K562 (cell line): Measurements from ENCODE around the gene NFS1. TPM values are rescaled to one million over a fixed set of nuclear protein-coding genes. Genes with fewer than 3 reads are reported as not detected.

Experiments used
- CXXC5 ChIP-seq: fragments of 250-450 bp; sonication (Bioruptor Pico); IDR thresholded peaks from 2 replicates; pipeline ENCODE4 v1.8.0; 2022; ENCODE audit warnings: inconsistent platforms, mild to moderate bottlenecking, moderate library complexity
- EP300 ChIP-seq: IDR thresholded peaks from 2 replicates; pipeline ENCODE4 v1.6.1; 2012; ENCODE audit warnings: low read length, improper control_type of control experiment
- FOXK2 ChIP-seq, 2 experiments: fragments of 450-650 bp; IDR thresholded peaks in 1 of 2; conservative IDR thresholded peaks in 1 of 2; 2 replicates each; pipeline ENCODE4 v1.6.1; 2016; ENCODE audit warnings: low read depth in 2 of 2, mild to moderate bottlenecking in 1 of 2
- KLF6 ChIP-seq: fragments of 250-450 bp; sonication (Bioruptor Pico); IDR thresholded peaks from 2 replicates; pipeline ENCODE4 v1.4.0; 2020; ENCODE audit warnings: mild to moderate bottlenecking, moderate library complexity, borderline replicate concordance
- MBD2 ChIP-seq: sonication (generic); IDR thresholded peaks from 2 replicates; pipeline ENCODE4 v1.6.1; 2016; ENCODE audit warnings: low read depth, borderline replicate concordance
- NBN ChIP-seq: fragments of 450-650 bp; IDR thresholded peaks from 2 replicates; pipeline ENCODE4 v1.6.1; 2016; ENCODE audit warnings: low read depth, mild to moderate bottlenecking
- NFIC ChIP-seq: fragments of 450-650 bp; IDR thresholded peaks from 2 replicates; pipeline ENCODE4 v1.6.1; 2017; ENCODE audit warnings: mild to moderate bottlenecking, inconsistent platforms
- NR2F6 ChIP-seq: fragments of 450-650 bp; formaldehyde crosslinking; IDR thresholded peaks from 2 replicates; pipeline ENCODE4 v1.4.0; 2020; ENCODE audit warnings: mild to moderate bottlenecking
- PHTF2 ChIP-seq: fragments of 250-450 bp; sonication (Bioruptor Pico); IDR thresholded peaks from 2 replicates; pipeline ENCODE4 v1.5.0; 2021; ENCODE audit warnings: mild to moderate bottlenecking
- POLR2H ChIP-seq: IDR thresholded peaks from 2 replicates; pipeline ENCODE4 v1.6.1; 2016; ENCODE audit warnings: missing genetic modification characterization, low read depth, mild to moderate bottlenecking, control low read depth, missing compliant biosample characterization, moderate library complexity
- POLR3G ChIP-seq: IDR thresholded peaks from 2 replicates; pipeline ENCODE4 v1.6.1; 2011; ENCODE audit not compliant: insufficient read length, insufficient replicate concordance; ENCODE audit errors: extremely low read depth
- SLC30A9 ChIP-seq: fragments of 250-450 bp; sonication (Bioruptor Pico); IDR thresholded peaks from 2 replicates; pipeline ENCODE4 v1.8.0; 2022; ENCODE audit warnings: mild to moderate bottlenecking, moderate library complexity
- SMARCA4 ChIP-seq: fragments of 450-650 bp; IDR thresholded peaks from 2 replicates; pipeline ENCODE4 v1.6.1; 2016
- SPI1 ChIP-seq: IDR thresholded peaks from 2 replicates; pipeline ENCODE4 v1.6.1; 2011; ENCODE audit warnings: low read depth, low read length, control low read depth, borderline replicate concordance
- TBP ChIP-seq: optimal IDR thresholded peaks from 2 replicates; pipeline ENCODE3; 2011; ENCODE audit warnings: low read depth, low read length, improper control_type of control experiment
- XRCC4 ChIP-seq: IDR thresholded peaks from one replicate; pipeline ENCODE4 v1.6.1; 2011; ENCODE audit not compliant: insufficient read depth, insufficient read length; ENCODE audit errors: extremely low read depth
- ZNF175 ChIP-seq: fragments of 200-800 bp; sonication (Bioruptor generic); IDR thresholded peaks from 2 replicates; pipeline ENCODE4 v1.6.1; 2016; ENCODE audit warnings: low read depth, mild to moderate bottlenecking, missing genetic modification characterization, missing compliant biosample characterization
- polyA plus RNA-seq, 8 experiments: library from polyadenylated mRNA; depleted of rRNA in 4 of 8; stranded (reverse) in 5 of 8; unstranded in 3 of 8; fragments of >200 nt; fragmentation: Nextera tagmentation in 2 of 8; fragmentation: Illumina TruSeq in 1 of 8; extraction: Ambion mirVana in 2 of 8; extraction: Trizol in 1 of 8; gene quantifications; 2 replicates each; pipeline versions ENCODE4 v1.2.1 to v1.2.3, GENCODE V29; 2011 to 2014; ENCODE audit warnings: inconsistent platforms in 1 of 8, missing spikeins in 1 of 8
- total RNA-seq, 7 experiments: library from RNA; depleted of rRNA in 6 of 7; stranded (reverse); fragments of >200 nt in 6 of 7; fragmentation: Illumina TruSeq in 2 of 7; extraction: Trizol in 2 of 7; gene quantifications; 2 replicates each; pipeline versions ENCODE4 v1.2.1 to v1.2.3, GENCODE V29; 2011 to 2021; ENCODE audit warnings: low replicate concordance in 1 of 7
- TF ChIP-seq, protein P1 (sequence below): fragments of 450-650 bp; IDR thresholded peaks from 2 replicates; pipeline ENCODE4 v1.6.1; 2016; ENCODE audit warnings: antibody characterized with exemption
- TF ChIP-seq, protein P2 (sequence below): fragments of 450-650 bp; conservative IDR thresholded peaks from 2 replicates; pipeline ENCODE4 v1.6.1; 2016; ENCODE audit warnings: missing genetic modification characterization, low read depth, mild to moderate bottlenecking, missing compliant biosample characterization, moderate library complexity
- TF ChIP-seq, protein P3 (sequence below): fragments of 250-450 bp; sonication (Bioruptor Pico); IDR thresholded peaks from 2 replicates; pipeline ENCODE4 v1.5.0; 2020; ENCODE audit warnings: mild to moderate bottlenecking, borderline replicate concordance
- TF ChIP-seq, protein P4 (sequence below): fragments of 250-450 bp; sonication (Bioruptor Pico); IDR thresholded peaks from 2 replicates; pipeline ENCODE4 v1.5.1; 2021; ENCODE audit warnings: mild to moderate bottlenecking

NFS1 gene
- total and polyA plus RNA-seq, 9 of the 15 experiments (the other 6 are each of a cell fraction or from before 2014, with no cell fraction given) = 11.5 to 84.8 (median 47.1) TPM

DNA sequence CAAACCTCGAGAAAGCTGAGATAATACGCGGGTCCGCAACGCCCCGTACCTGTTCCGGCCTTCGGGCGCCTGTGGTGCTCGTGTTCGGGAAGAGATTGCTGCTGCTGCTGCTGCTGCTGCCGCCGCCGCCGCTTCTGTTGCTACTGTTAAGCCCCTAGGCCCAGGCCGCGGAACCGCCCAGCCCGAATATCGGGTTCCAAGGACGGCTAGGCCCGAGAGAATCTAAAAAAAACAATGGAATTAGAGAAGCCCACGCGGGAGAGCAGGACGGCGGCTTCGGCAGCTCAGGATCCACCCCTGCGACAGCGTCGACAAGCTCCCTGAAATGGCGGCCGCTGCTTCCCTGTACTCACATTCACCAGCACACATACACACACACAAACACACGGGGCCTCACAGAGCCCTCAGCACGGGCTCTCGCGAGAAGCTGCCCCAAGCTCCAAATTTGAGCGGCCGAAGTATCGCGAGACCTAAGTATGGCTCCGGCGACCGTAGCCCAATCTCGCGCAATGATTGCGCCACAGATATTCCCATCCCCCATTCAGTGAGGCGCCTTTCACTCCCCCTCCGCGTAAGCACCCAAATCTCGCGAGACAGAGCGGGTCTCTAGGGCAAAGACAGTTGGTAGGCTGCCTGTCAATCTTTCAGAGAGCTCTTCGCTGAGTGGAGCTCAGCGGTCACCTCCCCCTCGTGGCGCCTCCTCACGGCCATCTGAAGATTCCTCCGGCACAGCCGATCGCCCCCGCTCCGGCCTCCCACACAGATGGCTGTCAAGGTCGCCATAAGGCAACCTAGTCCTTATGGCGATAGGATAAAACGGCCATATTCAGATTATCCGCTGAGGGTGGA is 43.0 kb upstream of the NFS1 start, which contains the start of gene RBM39 (continued):
- TF ChIP-seq TBP (no peak), SMARCA4 (no peak), SPI1 (peak; percentile 63; the same call in 1 of the 2 replicates), POLR2H (tag) (peak; percentile 97), MBD2 (peak; percentile 88), NR2F6 (CRISPR knock-in tag) (no peak), ZNF175 (CRISPR knock-in tag) (peak; percentile 71; the same call in 1 of the 2 replicates), SLC30A9 (CRISPR knock-in tag) (no peak), KLF6 (CRISPR knock-in tag) (no peak), XRCC4 (no peak), POLR3G (no peak), FOXK2 (conservative IDR thresholded peaks at IDR 0.05 in 1 of 2, IDR thresholded peaks at IDR 0.05 in 1 of 2; ENCODE audit: low read depth in 2 of 2) (peak; percentile 89), EP300 (peak; percentile 66; the same call in 1 of the 2 replicates), NFIC (peak; percentile 64), CXXC5 (CRISPR knock-in tag) (peak; percentile 93), PHTF2 (peak; percentile 57; the same call in 1 of the 2 replicates), NBN (no peak; the same call in 1 of the 2 replicates)
- TF ChIP-seq, protein P1, sequence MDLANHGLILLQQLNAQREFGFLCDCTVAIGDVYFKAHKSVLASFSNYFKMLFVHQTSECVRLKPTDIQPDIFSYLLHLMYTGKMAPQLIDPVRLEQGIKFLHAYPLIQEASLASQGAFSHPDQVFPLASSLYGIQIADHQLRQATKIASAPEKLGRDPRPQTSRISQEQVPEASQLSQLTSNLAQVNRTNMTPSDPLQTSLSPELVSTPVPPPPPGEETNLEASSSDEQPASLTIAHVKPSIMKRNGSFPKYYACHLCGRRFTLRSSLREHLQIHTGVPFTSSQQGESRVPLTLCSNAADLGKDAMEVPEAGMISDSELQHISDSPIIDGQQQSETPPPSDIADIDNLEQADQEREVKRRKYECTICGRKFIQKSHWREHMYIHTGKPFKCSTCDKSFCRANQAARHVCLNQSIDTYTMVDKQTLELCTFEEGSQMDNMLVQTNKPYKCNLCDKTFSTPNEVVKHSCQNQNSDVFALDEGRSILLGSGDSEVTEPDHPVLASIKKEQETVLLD = no peak
- TF ChIP-seq, protein P2, sequence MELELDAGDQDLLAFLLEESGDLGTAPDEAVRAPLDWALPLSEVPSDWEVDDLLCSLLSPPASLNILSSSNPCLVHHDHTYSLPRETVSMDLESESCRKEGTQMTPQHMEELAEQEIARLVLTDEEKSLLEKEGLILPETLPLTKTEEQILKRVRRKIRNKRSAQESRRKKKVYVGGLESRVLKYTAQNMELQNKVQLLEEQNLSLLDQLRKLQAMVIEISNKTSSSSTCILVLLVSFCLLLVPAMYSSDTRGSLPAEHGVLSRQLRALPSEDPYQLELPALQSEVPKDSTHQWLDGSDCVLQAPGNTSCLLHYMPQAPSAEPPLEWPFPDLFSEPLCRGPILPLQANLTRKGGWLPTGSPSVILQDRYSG = no peak
- TF ChIP-seq, protein P3, sequence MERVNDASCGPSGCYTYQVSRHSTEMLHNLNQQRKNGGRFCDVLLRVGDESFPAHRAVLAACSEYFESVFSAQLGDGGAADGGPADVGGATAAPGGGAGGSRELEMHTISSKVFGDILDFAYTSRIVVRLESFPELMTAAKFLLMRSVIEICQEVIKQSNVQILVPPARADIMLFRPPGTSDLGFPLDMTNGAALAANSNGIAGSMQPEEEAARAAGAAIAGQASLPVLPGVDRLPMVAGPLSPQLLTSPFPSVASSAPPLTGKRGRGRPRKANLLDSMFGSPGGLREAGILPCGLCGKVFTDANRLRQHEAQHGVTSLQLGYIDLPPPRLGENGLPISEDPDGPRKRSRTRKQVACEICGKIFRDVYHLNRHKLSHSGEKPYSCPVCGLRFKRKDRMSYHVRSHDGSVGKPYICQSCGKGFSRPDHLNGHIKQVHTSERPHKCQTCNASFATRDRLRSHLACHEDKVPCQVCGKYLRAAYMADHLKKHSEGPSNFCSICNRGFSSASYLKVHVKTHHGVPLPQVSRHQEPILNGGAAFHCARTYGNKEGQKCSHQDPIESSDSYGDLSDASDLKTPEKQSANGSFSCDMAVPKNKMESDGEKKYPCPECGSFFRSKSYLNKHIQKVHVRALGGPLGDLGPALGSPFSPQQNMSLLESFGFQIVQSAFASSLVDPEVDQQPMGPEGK (CRISPR knock-in tag) = no peak
- TF ChIP-seq, protein P4, sequence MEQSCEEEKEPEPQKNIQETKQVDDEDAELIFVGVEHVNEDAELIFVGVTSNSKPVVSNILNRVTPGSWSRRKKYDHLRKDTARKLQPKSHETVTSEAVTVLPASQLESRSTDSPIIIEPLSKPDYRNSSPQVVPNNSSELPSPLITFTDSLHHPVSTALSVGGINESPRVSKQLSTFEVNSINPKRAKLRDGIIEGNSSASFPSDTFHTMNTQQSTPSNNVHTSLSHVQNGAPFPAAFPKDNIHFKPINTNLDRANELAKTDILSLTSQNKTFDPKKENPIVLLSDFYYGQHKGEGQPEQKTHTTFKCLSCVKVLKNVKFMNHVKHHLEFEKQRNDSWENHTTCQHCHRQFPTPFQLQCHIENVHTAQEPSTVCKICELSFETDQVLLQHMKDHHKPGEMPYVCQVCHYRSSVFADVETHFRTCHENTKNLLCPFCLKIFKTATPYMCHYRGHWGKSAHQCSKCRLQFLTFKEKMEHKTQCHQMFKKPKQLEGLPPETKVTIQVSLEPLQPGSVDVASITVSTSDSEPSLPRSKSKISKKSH (CRISPR knock-in tag) = no peak
